ENCODE measurements around the gene ZIM2.

ZIM2 gene

GRCh38 chr19:56838909-56839651 is 1.4 kb downstream of the ZIM2 start:
- peak; percentile 11 for DNase-seq (ENCODE audit: low spot score)

GRCh38 chr19:56838024-56838908 is 2.3 kb downstream of the ZIM2 start:
- no peak for DNase-seq (ENCODE audit: low spot score)

GRCh38 chr19:56837492-56838023 is 3.0 kb downstream of the ZIM2 start:
- DNase-seq (ENCODE audit: low spot score) = no peak

- DNase-seq (ENCODE audit: low spot score) = no peak
Observed at GRCh38 chr19:56837004-56837403, 3.5 kb downstream of the ZIM2 start.

- DNase-seq (ENCODE audit: low spot score) = no peak
Observed at GRCh38 chr19:56836059-56836458, 4.5 kb downstream of the ZIM2 start.

- no peak for DNase-seq (ENCODE audit: low spot score)
Observed at GRCh38 chr19:56835401-56835800, 5.1 kb downstream of the ZIM2 start.

- no peak for DNase-seq (ENCODE audit: low spot score)
Observed at GRCh38 chr19:56834564-56835375, 5.8 kb downstream of the ZIM2 start.

- DNase-seq (ENCODE audit: low spot score) = no peak
Observed at GRCh38 chr19:56832352-56832928, 8.1 kb downstream of the ZIM2 start.

- no peak for DNase-seq (ENCODE audit: low spot score)
Observed at GRCh38 chr19:56831255-56831654, 9.3 kb downstream of the ZIM2 start.

- DNase-seq (ENCODE audit: low spot score) = no peak
Observed at GRCh38 chr19:56829596-56829995, 10.9 kb downstream of the ZIM2 start.

- no peak for DNase-seq (ENCODE audit: low spot score)
Observed at GRCh38 chr19:56827708-56828107, 12.8 kb downstream of the ZIM2 start.

GRCh38 chr19:56823956-56824355 is 16.6 kb downstream of the ZIM2 start:
- no peak for DNase-seq (ENCODE audit: low spot score)

GRCh38 chr19:56823417-56823816 is 17.1 kb downstream of the ZIM2 start:
- no peak for DNase-seq (ENCODE audit: low spot score)

GRCh38 chr19:56822755-56823154 is 17.8 kb downstream of the ZIM2 start:
- DNase-seq (ENCODE audit: low spot score) = no peak

- no peak for DNase-seq (ENCODE audit: low spot score)
Observed at GRCh38 chr19:56821675-56822074, 18.9 kb downstream of the ZIM2 start.

- DNase-seq (ENCODE audit: low spot score) = no peak
Observed at GRCh38 chr19:56821209-56821608, 19.3 kb downstream of the ZIM2 start.

- DNase-seq (ENCODE audit: low spot score) = no peak
Observed at GRCh38 chr19:56819166-56819565, 21.4 kb downstream of the ZIM2 start.

- DNase-seq (ENCODE audit: low spot score) = no peak
Observed at GRCh38 chr19:56814656-56815055, 25.9 kb downstream of the ZIM2 start.

GRCh38 chr19:56813531-56813930 is 27.0 kb downstream of the ZIM2 start:
- DNase-seq (ENCODE audit: low spot score) = no peak

GRCh38 chr19:56811480-56811879 is 29.0 kb downstream of the ZIM2 start:
- no peak for DNase-seq (ENCODE audit: low spot score)

- DNase-seq (ENCODE audit: low spot score) = no peak
Observed at GRCh38 chr19:56810260-56810659, 30.3 kb downstream of the ZIM2 start.

Data from CD4-positive, alpha-beta T cell treated with Interleukin-6 at 100 ng/mL for 8 hours (primary cell).